ENCODE results near the gene SMARCC2. TPM values are rescaled to one million over a fixed set of nuclear protein-coding genes. Genes with fewer than 3 reads are reported as not detected.

SMARCC2 gene
- total and polyA plus RNA-seq, 9 of the 15 experiments (the other 6 are each of a cell fraction or from before 2014, with no cell fraction given) = 11.9 to 86.0 (median 36.6) TPM

DNA sequence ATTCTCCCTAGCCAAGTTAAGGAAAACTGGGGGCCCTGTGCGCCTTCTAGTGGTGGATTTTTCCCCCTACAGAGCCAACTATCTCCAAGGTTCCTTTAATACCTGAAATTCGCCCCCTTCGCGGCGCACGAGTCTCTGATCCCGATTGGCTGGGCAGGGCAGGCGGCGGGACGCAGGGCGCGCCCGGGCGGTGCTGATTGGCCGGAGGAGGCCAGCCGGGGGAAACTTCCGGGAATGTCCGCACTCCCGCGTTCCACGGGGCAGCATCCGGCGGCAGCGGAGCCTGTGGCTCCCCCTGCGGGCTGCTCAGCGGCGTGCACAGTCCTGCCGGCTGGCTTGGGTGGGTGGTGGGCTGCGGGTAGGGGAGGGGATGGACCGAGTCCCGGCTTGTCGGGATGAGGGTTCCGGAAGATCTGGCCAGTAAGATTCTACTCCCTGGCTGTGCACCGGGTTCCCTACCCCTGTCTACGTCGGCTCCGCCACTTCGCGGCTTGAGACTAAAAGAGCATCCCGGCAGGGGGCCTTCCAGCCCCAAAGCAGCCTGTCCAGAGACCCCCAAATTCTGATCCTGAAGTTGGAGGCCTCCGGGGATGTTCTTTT, 34.9 kb upstream of the SMARCC2 start, which contains the start of gene NABP2 (continued):
- TF ChIP-seq PRDM10 (IDR thresholded peaks at IDR 0.05; ENCODE audit: partially characterized antibody) = peak; percentile 56
- TF ChIP-seq ZNF780A (CRISPR knock-in tag; IDR thresholded peaks at IDR 0.05) = no peak
- TF ChIP-seq NFRKB (IDR thresholded peaks at IDR 0.05; ENCODE audit: low read depth) = 0 out of 2 replicates have a peak, but pooled peaks have one; percentile 16
- no peak for TF ChIP-seq ZNF518B (CRISPR knock-in tag; IDR thresholded peaks at IDR 0.05)
- TF ChIP-seq HDAC6 (IDR thresholded peaks at IDR 0.05; ENCODE audit: low read depth, low read length) = no peak
- TF ChIP-seq FOS (IDR thresholded peaks at IDR 0.05; ENCODE audit: extremely low read depth, insufficient read length) = peak; percentile 86
- no peak; the same call in 1 of the 2 replicates for TF ChIP-seq ZKSCAN1 (IDR thresholded peaks at IDR 0.05; ENCODE audit: low read depth, low read length)
- TF ChIP-seq ARID4B (CRISPR knock-in tag; IDR thresholded peaks at IDR 0.05) = peak; percentile 72
- TF ChIP-seq RBBP5 (IDR thresholded peaks at IDR 0.05; ENCODE audit: borderline replicate concordance, insufficient read depth, low read length, poor library complexity, severe bottlenecking) = peak; percentile 76
- TF ChIP-seq RBM25 (IDR thresholded peaks at IDR 0.05; ENCODE audit: low read depth, low read length, severe bottlenecking) = peak; percentile 99
- TF ChIP-seq ZBTB7A (IDR thresholded peaks at IDR 0.05; ENCODE audit: borderline replicate concordance, control insufficient read depth, low read depth, low read length) = peak; percentile 100
- peak; percentile 33; the same call in 1 of the 2 replicates for TF ChIP-seq MXI1 (IDR thresholded peaks at IDR 0.05; ENCODE audit: low read depth, low read length)

All from K562 (cell line).